T-helper 1 cell treated with Interleukin-12 subunit alpha and Interleukin-12 subunit beta and Interleukin-4 antibody, amounts not matched to agents 30 ng/mL and 1 ng/mL, for 36 hours (primary cell): ENCODE measurements around the gene GJA10. TPM values are rescaled to one million over a fixed set of nuclear protein-coding genes. Genes with fewer than 3 reads are reported as not detected.

ENCODE experiments used
- intact Hi-C: fragments of 100-400 bp; cut with micrococcal nuclease; formaldehyde crosslinking; loops from one replicate; pipeline ENCODE4 v1.15.1; 2024
- total RNA-seq: library from RNA; stranded (reverse); gene quantifications from 2 replicates; pipeline ENCODE4 v1.2.3, GENCODE V29; 2022

Gene GJA10
- total RNA-seq, 1 donor from 2014 or later = 0.22 TPM

DNA sequence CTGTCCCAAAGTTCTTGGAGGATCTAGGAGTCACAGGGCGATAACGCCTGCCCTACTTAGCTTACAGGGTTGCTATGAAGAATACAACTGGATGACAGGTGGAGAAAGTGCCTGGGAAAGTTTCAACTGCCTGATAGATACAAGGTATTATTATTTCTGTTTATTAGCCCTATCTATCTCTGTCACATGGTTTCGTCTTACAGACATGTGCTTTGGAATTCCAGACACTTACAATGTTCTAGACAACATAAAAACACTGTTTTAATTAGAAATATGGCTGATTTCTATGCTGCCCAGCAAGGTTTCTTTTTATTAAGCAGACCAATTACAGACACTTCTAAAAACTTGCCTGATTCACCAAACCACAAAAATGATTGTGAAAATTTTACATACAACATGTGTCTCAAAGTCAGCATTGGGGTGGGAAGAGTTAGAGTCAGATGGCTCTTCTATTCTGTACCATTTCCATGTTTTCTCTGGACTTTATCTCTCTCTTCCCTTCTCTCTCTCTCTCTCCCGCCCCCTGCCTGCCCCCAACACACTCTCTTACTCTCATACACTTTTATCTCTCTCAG, 50.0 kb downstream of the GJA10 start:
- intact Hi-C loops = loop anchor here (1.0 to 5.0 kb wide), 4 partner anchors 26 to 449 kb away; no protein-coding TSS in a partner anchor

DNA sequence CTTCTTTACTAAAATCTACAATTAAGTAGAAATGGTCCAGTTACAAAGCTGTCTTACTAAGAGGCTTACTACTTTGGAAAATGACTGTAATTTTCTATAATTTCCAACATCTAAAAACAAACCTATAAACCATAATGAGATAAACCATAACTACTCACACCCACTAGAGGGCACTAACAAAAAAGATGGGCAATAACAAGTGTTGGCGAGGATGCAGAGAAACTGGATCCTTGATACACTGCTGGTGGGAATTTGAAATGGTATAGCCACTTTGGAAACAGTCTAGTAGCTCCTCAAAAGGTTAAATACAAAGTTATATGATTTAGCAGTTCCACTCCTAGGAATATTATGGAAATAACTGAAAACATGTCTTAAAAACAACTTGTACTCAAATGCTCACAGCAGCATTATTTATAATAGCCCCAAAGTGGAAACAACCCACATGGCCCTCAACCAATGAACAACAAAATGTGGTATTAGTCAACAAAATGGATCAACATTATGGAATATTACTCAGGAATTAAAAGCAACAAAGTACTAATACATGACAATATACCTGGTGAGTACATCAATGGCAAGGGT, 50.6 kb downstream of the GJA10 start:
- intact Hi-C loops = loop anchor here (1.0 to 5.0 kb wide), 4 partner anchors 25 to 448 kb away; no protein-coding TSS in a partner anchor

Other genes starting within 250 kb of the GJA10 start
- 50.2 and 56.3 TPM in 2 replicates for gene MDN1, start 74.7 kb upstream of the GJA10 start, total RNA-seq
- 32.5 and 33.2 TPM in 2 replicates for gene CASP8AP2, start 64.6 kb upstream of the GJA10 start, total RNA-seq